ENCODE measurements around the gene GRPEL1.

GRPEL1 gene

DNA sequence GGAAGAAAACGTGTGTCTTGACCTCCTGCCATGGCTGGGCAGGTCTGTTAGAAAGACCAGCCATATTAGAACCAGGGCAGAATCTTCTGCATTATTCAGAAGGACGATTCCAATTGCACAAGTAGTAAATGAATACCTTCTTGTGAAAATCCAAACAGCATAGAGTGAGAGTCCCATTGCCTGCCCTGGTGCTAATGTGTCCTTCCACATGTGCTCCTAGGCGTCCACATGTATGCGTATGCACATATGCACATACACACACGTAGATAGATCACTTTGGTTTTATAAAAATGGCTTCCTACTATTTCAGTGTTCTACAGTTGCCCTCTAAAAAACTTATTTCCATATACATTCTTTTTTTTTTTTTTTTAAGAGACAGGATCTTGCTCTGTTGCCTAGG is 10.2 kb upstream of the GRPEL1 start:
- no peaks in the 10 kb centered on the region for H3K9me3 ChIP-seq (ENCODE audit: insufficient read depth, low read length)
- TF ChIP-seq YY1 (IDR thresholded peaks at IDR 0.05; ENCODE audit: insufficient read depth, insufficient read length) (no peak), SUZ12 (IDR thresholded peaks at IDR 0.05; ENCODE audit: extremely low read depth, insufficient read depth, insufficient read length) (no peak), ZNF274 (IDR thresholded peaks at IDR 0.05; ENCODE audit: low read depth, low read length) (no peak)
- H3K9ac ChIP-seq (ENCODE audit: insufficient read length, low read depth), result no peak overlapping the region
- no peaks in the 10 kb centered on the region for H3K4me1 ChIP-seq (ENCODE audit: insufficient read depth, insufficient read length)
- DNase-seq (ENCODE audit: low read depth, low spot score), result no peak
- H3K4me3 ChIP-seq (ENCODE audit: insufficient read length, low read depth), result no peak overlapping the region
- no peaks in the 10 kb centered on the region for H3K27me3 ChIP-seq (ENCODE audit: insufficient read depth, insufficient read length)
- H3K36me3 ChIP-seq (ENCODE audit: insufficient read depth, insufficient read length, low read length), result no peaks in the 10 kb centered on the region

DNA sequence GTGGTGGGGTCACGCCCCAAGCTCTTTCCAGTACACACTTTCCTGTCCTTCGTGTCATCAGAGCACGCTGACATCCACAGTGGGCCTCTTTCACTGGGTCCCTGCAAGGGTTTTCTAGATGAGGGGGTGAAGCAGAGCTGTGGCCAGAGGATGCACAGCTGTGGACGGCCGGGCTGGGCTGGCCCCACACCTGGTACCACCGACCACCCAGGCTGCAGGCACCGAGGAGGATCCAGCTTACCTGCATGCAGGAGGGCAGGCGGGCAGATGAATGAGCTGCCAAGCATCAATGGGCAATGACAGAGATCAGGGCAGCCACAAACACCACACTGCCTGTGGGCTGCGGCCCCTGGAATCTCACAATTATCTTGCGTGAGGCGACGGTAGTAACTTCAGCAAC is 9.5 kb upstream of the GRPEL1 start:
- no peaks in the 10 kb centered on the region for H3K4me1 ChIP-seq (ENCODE audit: insufficient read depth, insufficient read length)
- H3K27me3 ChIP-seq (ENCODE audit: insufficient read depth, insufficient read length), result no peaks in the 10 kb centered on the region
- H3K36me3 ChIP-seq (ENCODE audit: insufficient read depth, insufficient read length, low read length), result no peaks in the 10 kb centered on the region
- TF ChIP-seq YY1 (IDR thresholded peaks at IDR 0.05; ENCODE audit: insufficient read depth, insufficient read length) (no peak), SUZ12 (IDR thresholded peaks at IDR 0.05; ENCODE audit: extremely low read depth, insufficient read depth, insufficient read length) (no peak), ZNF274 (IDR thresholded peaks at IDR 0.05; ENCODE audit: low read depth, low read length) (no peak)
- DNase-seq (ENCODE audit: low read depth, low spot score), result no peak
- no peaks in the 10 kb centered on the region for H3K9me3 ChIP-seq (ENCODE audit: insufficient read depth, low read length)
- H3K9ac ChIP-seq (ENCODE audit: insufficient read length, low read depth), result no peak overlapping the region
- no peak overlapping the region for H3K4me3 ChIP-seq (ENCODE audit: insufficient read length, low read depth)

DNA sequence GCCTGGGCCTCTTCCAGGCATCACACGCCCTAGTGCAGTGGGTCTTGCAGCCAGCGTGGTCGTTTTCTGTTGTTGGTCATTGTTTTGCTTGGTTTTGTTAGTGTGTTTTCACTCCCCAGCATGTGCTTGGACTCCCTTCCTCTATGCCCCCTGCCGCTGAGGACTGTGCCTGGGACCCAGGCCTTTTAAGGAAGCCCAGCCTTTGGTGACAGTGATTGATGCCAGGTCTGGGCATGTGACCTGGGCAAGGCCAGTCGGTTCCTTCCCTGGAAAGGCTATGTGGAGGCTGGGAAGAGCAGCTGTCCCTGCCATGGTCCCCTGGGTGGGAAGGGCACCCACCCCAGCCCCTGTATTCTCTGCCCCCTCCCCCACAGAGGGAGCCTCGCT is 8.8 kb upstream of the GRPEL1 start:
- no peaks in the 10 kb centered on the region for H3K4me1 ChIP-seq (ENCODE audit: insufficient read depth, insufficient read length)
- TF ChIP-seq SUZ12 (IDR thresholded peaks at IDR 0.05; ENCODE audit: extremely low read depth, insufficient read depth, insufficient read length) (no peak), ZNF274 (IDR thresholded peaks at IDR 0.05; ENCODE audit: low read depth, low read length) (no peak), YY1 (IDR thresholded peaks at IDR 0.05; ENCODE audit: insufficient read depth, insufficient read length) (no peak)

DNA sequence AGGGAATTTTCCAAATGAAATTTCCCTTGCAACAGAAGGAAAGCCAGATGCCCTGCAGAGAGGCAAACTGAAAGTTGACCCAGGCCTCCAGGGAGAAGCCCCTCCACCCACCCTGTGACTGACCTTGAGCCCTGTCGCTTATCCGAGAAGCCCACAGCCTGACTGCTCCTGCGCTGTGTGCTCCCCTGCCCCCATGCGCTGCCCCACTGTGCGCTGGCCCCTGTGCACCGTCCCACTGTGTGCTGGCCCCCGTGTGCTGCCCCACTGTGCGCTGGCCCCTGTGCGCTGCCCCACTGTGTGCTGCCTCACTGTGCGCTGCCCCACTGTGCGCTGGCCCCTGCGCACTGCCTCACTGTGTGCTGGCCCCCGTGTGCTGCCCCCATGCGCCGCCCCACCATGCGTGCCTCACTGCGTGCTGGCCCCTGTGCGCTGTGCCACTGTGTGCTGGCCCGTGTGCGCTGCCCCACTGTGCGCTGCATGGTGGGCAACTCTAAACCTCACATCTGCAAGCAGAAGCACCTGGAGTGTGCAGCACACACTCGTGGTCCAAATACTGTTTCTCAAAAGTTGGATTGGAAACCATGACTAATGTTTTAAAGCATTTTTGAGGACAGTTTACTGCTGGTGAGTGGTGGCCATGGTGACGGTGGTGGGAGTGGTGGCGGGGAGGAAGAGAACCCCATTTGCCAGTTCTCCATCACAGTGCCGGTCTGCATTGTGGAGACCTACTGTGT is 8.3 kb upstream of the GRPEL1 start:
- DNase-seq (ENCODE audit: low read depth, low spot score), result no peak
- no peak for TF ChIP-seq ZNF274 (IDR thresholded peaks at IDR 0.05; ENCODE audit: low read depth, low read length)
- no peak for TF ChIP-seq SUZ12 (IDR thresholded peaks at IDR 0.05; ENCODE audit: extremely low read depth, insufficient read depth, insufficient read length)
- TF ChIP-seq YY1 (IDR thresholded peaks at IDR 0.05; ENCODE audit: insufficient read depth, insufficient read length), result no peak

More for the DNA sequence above, 8.8 kb upstream of the GRPEL1 start:
- Histone ChIP-seq H3K9ac (ENCODE audit: insufficient read length, low read depth) (no peak overlapping the region), H3K4me3 (ENCODE audit: insufficient read length, low read depth) (no peak overlapping the region), H3K9me3 (ENCODE audit: insufficient read depth, low read length) (no peaks in the 10 kb centered on the region), H3K36me3 (ENCODE audit: insufficient read depth, insufficient read length, low read length) (no peaks in the 10 kb centered on the region), H3K27me3 (ENCODE audit: insufficient read depth, insufficient read length) (no peaks in the 10 kb centered on the region)
- no peak for DNase-seq (ENCODE audit: low read depth, low spot score)

DNA sequence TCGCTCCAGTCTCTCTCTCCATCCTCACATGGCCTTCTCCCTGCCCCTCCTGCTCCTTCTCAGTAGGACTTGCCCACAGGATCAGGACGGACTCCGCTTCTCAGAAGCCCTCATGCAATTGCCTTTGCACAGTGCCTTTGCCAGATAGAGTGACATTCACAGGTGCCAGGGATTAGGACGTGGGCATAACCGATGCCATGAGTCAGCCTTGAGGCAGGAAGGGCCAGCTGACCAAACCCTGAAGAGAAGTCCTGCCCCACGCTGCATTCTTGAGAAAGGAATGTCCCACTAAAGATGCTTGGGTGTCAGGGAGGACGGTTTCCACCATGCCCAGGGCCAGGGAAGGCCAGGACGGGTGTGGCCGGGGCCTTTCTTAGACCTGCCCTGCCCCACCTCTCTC is 6.6 kb upstream of the GRPEL1 start:
- no peak for DNase-seq (ENCODE audit: low read depth, low spot score)
- no peak overlapping the region for H3K9ac ChIP-seq (ENCODE audit: insufficient read length, low read depth)
- H3K4me3 ChIP-seq (ENCODE audit: insufficient read length, low read depth), result no peak overlapping the region
- no peaks in the 10 kb centered on the region for H3K4me1 ChIP-seq (ENCODE audit: insufficient read depth, insufficient read length)
- TF ChIP-seq YY1 (IDR thresholded peaks at IDR 0.05; ENCODE audit: insufficient read depth, insufficient read length), result no peak
- H3K9me3 ChIP-seq (ENCODE audit: insufficient read depth, low read length), result no peaks in the 10 kb centered on the region
- H3K27me3 ChIP-seq (ENCODE audit: insufficient read depth, insufficient read length), result peaks cover 3% of the 10 kb centered on the region
- no peaks in the 10 kb centered on the region for H3K36me3 ChIP-seq (ENCODE audit: insufficient read depth, insufficient read length, low read length)

More for the DNA sequence above, 8.3 kb upstream of the GRPEL1 start:
- Histone ChIP-seq H3K4me3 (ENCODE audit: insufficient read length, low read depth) (no peak overlapping the region), H3K27me3 (ENCODE audit: insufficient read depth, insufficient read length) (no peaks in the 10 kb centered on the region), H3K9me3 (ENCODE audit: insufficient read depth, low read length) (no peaks in the 10 kb centered on the region), H3K9ac (ENCODE audit: insufficient read length, low read depth) (no peak overlapping the region), H3K36me3 (ENCODE audit: insufficient read depth, insufficient read length, low read length) (no peaks in the 10 kb centered on the region), H3K4me1 (ENCODE audit: insufficient read depth, insufficient read length) (no peaks in the 10 kb centered on the region)

DNA sequence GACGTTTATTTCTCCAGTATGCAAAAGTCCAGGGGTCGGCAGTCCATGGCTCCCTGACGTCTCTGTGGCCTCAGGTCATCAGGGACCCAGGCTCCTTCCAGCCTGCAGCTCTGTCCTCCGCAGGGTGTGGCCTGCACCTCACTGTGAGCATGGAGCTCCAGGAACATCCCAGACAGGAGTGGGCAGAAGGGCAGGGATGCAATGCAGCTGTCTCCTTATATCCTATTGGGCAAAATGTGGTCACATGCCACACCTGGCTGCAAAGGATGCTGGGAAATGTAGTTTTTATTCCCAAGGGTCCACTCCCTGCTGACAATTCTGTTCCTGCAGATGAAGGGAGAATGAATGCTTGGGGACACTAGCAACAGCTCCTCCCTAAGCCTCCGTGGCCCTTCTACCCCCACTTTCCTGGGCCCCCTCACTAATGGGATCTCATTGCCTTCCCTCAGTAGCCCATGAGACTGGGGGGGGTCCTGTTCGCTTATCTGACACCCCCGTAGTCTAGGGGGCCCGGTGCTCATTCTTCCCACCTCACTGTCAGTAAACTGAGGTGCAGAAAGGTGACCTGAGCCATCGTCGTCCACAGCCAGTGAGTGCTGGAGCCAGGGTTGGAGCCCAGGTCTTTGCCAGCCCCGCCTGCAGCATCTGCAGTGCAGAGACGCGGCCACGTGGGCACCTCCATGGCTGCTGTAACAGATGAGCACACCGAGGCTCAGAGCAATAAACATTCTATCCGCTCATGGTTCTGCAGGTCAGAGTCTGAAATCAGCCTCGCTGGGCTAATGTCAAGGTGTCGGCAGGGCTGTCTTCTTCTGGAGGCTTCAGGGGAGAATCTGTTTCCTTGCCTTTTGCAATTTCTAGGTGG is 5.9 kb upstream of the GRPEL1 start:
- H3K4me3 ChIP-seq (ENCODE audit: insufficient read length, low read depth), result no peak overlapping the region
- peak; percentile 59 for DNase-seq (ENCODE audit: low read depth, low spot score)
- no peaks in the 10 kb centered on the region for H3K9me3 ChIP-seq (ENCODE audit: insufficient read depth, low read length)
- H3K36me3 ChIP-seq (ENCODE audit: insufficient read depth, insufficient read length, low read length), result no peaks in the 10 kb centered on the region
- H3K27me3 ChIP-seq (ENCODE audit: insufficient read depth, insufficient read length), result peaks cover 10% of the 10 kb centered on the region
- no peak for TF ChIP-seq SUZ12 (IDR thresholded peaks at IDR 0.05; ENCODE audit: extremely low read depth, insufficient read depth, insufficient read length)
- TF ChIP-seq YY1 (IDR thresholded peaks at IDR 0.05; ENCODE audit: insufficient read depth, insufficient read length), result no peak
- TF ChIP-seq ZNF274 (IDR thresholded peaks at IDR 0.05; ENCODE audit: low read depth, low read length), result no peak
- no peak overlapping the region for H3K9ac ChIP-seq (ENCODE audit: insufficient read length, low read depth)
- no peaks in the 10 kb centered on the region for H3K4me1 ChIP-seq (ENCODE audit: insufficient read depth, insufficient read length)

DNA sequence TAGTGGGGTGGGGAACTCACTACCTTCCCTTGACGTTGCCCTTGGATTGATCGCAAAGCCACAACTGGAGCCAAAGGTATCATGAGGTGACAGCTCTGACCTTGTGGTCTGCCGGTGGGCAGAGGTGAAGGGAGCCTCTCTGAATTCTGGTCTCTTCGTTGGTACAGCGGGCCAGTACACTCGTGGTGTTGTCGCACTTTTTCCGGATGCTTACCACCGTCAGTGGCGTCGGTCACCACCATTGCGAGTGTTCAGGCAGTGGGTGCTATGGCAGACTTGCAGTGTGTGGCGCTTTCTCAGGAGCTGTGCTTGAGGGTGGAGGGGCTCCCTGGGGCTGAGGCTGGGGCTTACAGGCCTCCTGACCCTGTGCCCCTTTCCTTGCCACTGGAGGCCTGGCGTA is 5.2 kb upstream of the GRPEL1 start:
- no peak for DNase-seq (ENCODE audit: low read depth, low spot score)
- Histone ChIP-seq H3K4me1 (ENCODE audit: insufficient read depth, insufficient read length) (no peaks in the 10 kb centered on the region), H3K27me3 (ENCODE audit: insufficient read depth, insufficient read length) (peaks cover 12% of the 10 kb centered on the region), H3K4me3 (ENCODE audit: insufficient read length, low read depth) (no peak overlapping the region), H3K9ac (ENCODE audit: insufficient read length, low read depth) (no peak overlapping the region), H3K36me3 (ENCODE audit: insufficient read depth, insufficient read length, low read length) (no peaks in the 10 kb centered on the region), H3K9me3 (ENCODE audit: insufficient read depth, low read length) (no peaks in the 10 kb centered on the region)
- no peak for TF ChIP-seq ZNF274 (IDR thresholded peaks at IDR 0.05; ENCODE audit: low read depth, low read length)
